Activated CD8-positive, alpha-beta T cell treated with anti-CD3 and anti-CD28 coated beads, Interleukin-2, amount 10 ng/mL, durations not matched to agents 7 days and 5 days (primary cell): Measurements from ENCODE around the gene CDC34. TPM values are rescaled to one million over a fixed set of nuclear protein-coding genes. Genes with fewer than 3 reads are reported as not detected.
"Not testable (repeated sequence)": the region's sequence is repeated elsewhere in the genome, so short reads cannot be mapped to it uniquely, and the experiment has no call there.

ENCODE experiments used
- ATAC-seq: fragments of 150-1000 bp; cut with Tn5 transposase; one replicate; pipeline ENCODE4 v1.10.0; 2021; ENCODE audit warnings: moderate library complexity
- CTCF ChIA-PET: fragments of 350-600 bp; sonication (Branson Sonifier 250); formaldehyde crosslinking; loops from one replicate; lab custom pipeline; 2021; ENCODE audit warnings: antibody characterized with exemption; lab: Charles Lee
- POLR2A ChIA-PET: fragments of 350-600 bp; sonication (Branson Sonifier 250); formaldehyde crosslinking; loops from one replicate; lab custom pipeline; 2021; ENCODE audit warnings: antibody characterized with exemption; lab: Charles Lee
- DNase-seq: peaks from one replicate; pipeline ENCODE4 v3.0.0-alpha.2; 2020
- H3K27ac Mint-ChIP-seq: one replicate; pipeline ENCODE4 v1.8.0; 2021; ENCODE audit warnings: mild to moderate bottlenecking, mixed read lengths
- H3K27me3 Mint-ChIP-seq: one replicate; pipeline ENCODE4 v1.8.0; 2021; ENCODE audit warnings: low read depth, mixed read lengths
- H3K36me3 Mint-ChIP-seq: one replicate; pipeline ENCODE4 v1.8.0; 2021; ENCODE audit warnings: low read depth, mixed read lengths
- H3K4me1 Mint-ChIP-seq: one replicate; pipeline ENCODE4 v1.8.0; 2021; ENCODE audit warnings: low read depth, mixed read lengths
- H3K4me3 Mint-ChIP-seq: one replicate; pipeline ENCODE4 v1.8.0; 2021; ENCODE audit warnings: mild to moderate bottlenecking, mixed read lengths
- H3K9me3 Mint-ChIP-seq: one replicate; pipeline ENCODE4 v1.8.0; 2022; ENCODE audit warnings: mixed read lengths; ENCODE audit not compliant: insufficient read depth
- total RNA-seq, 2 experiments: library from RNA; stranded (reverse); gene quantifications; one replicate each; pipeline ENCODE4 v1.2.3, GENCODE V29; 2021

CDC34 gene
- total RNA-seq, 2 experiments from 2014 or later: 49.0 to 53.0 TPM

DNA sequence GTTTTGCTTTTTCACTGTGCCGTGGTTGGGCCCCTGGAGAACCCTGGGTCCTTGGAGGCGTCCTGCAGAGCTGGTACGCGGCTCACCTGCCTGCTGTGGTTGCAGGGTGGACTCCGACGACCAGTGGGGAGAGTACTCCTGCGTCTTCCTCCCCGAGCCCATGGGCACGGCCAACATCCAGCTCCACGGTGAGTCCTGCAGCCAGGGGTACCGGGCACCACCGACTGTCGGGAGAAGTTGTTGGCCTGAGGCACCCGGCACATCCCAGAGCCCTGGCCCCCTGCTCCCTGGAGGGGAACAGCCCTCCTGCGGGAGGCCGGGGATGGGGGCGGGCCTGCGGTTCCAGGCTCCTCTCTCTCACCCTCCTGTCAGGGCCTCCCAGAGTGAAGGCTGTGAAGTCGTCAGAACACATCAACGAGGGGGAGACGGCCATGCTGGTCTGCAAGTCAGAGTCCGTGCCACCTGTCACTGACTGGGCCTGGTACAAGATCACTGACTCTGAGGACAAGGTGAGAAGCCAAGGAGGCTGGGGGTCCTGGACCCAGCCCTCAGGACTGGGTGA lies 48.8 kb downstream of the CDC34 start:
- ChIA-PET CTCF (no interaction called here), POLR2A (no interaction called here)
- ATAC-seq (no peak), DNase-seq (no peak)
- Mint-ChIP-seq H3K4me1 (peaks cover 21% of the 10 kb centered on the region), H3K27ac (no peak overlapping the region), H3K9me3 (no peaks in the 10 kb centered on the region), H3K36me3 (peaks cover 9% of the 10 kb centered on the region), H3K4me3 (no peak overlapping the region), H3K27me3 (no peaks in the 10 kb centered on the region)

DNA sequence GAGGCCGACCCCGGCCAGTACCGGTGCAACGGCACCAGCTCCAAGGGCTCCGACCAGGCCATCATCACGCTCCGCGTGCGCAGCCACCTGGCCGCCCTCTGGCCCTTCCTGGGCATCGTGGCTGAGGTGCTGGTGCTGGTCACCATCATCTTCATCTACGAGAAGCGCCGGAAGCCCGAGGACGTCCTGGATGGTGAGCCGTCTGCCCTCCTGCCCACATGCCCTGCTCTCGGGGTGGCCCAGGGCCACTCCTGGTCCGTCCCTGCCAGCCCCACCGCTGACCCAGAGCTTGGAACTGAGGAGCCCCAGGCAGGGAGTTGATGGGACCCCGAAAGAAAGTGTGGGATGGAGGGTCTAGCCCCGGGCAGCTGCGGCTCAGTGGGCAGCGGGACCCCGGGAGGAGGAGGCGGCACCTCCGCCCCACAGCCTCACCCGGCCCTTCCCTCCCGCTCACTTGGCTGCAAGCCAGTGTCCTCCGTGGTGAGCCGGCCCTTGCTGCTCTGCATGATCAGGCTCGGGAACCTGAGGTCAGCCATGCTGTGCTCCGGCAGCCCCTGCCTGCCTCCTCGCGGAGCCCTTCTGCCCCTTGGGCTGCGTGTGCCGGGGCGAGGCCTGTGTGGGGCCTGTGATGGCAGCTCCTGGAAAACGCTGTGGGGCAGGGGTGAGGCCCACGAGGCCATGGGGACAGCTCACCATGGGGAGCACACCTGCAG lies 50.0 kb downstream of the CDC34 start:
- Mint-ChIP-seq H3K4me3 (no peak overlapping the region), H3K27me3 (peaks cover 2% of the 10 kb centered on the region), H3K36me3 (peaks cover 9% of the 10 kb centered on the region), H3K27ac (no peak overlapping the region), H3K9me3 (no peaks in the 10 kb centered on the region), H3K4me1 (peaks cover 14% of the 10 kb centered on the region)
- ATAC-seq (no peak), DNase-seq (no peak)
- POLR2A ChIA-PET: no interaction called here
- CTCF ChIA-PET: no interaction called here

- no peak for DNase-seq
- no peak overlapping the region for H3K4me3 Mint-ChIP-seq
- peaks cover 9% of the 10 kb centered on the region for H3K36me3 Mint-ChIP-seq
- H3K9me3 Mint-ChIP-seq: no peaks in the 10 kb centered on the region
- peaks cover 6% of the 10 kb centered on the region for H3K4me1 Mint-ChIP-seq
- ChIA-PET POLR2A (no interaction called here), CTCF (no interaction called here)
- no peak overlapping the region for H3K27ac Mint-ChIP-seq
- ATAC-seq: no peak
- peaks cover 3% of the 10 kb centered on the region for H3K27me3 Mint-ChIP-seq
These were observed 51.1 kb downstream of the CDC34 start for GRCh38 chr19:582497-583197.

DNA sequence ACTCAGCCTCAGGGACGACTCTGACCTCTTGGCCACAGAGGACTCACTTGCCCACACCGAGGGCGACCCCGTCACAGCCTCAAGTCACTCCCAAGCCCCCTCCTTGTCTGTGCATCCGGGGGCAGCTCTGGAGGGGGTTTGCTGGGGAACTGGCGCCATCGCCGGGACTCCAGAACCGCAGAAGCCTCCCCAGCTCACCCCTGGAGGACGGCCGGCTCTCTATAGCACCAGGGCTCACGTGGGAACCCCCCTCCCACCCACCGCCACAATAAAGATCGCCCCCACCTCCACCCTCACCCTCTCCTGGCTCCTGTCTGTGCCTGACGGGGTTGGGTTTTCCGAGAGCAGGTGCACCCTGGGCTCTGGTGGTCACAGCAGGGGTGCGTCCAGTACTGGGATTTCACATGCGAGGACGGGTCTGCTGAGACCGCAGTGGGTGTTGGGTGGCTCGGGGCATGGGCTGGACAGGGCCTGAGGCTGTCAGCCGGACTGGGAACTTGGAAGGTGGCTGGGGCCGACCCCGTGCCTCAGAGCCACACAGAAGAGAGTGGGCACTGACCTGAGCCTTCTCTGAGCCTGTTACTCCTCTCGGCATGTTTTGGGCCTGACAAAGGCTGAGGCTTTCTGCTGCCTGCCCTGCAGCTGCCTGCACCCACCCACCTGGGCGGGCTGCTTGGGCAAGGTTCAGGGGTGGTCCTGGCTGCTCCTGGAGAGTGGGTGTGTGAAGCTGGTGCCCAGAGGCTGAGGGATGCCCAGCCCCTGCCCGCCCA lies 51.8 kb downstream of the CDC34 start:
- Mint-ChIP-seq H3K9me3 (no peaks in the 10 kb centered on the region), H3K36me3 (peaks cover 9% of the 10 kb centered on the region), H3K4me1 (peaks cover 4% of the 10 kb centered on the region), H3K27me3 (peaks cover 7% of the 10 kb centered on the region), H3K4me3 (no peak overlapping the region), H3K27ac (no peak overlapping the region)
- DNase-seq: no peak
- POLR2A ChIA-PET: no interaction called here
- CTCF ChIA-PET: interaction anchor here (0.7 to 1.9 kb wide), 9 partner anchors 9 to 78 kb away, joined by 3 to 12 read pairs (median 4); partner anchors contain the start of gene CDC34
- no peak for ATAC-seq

DNA sequence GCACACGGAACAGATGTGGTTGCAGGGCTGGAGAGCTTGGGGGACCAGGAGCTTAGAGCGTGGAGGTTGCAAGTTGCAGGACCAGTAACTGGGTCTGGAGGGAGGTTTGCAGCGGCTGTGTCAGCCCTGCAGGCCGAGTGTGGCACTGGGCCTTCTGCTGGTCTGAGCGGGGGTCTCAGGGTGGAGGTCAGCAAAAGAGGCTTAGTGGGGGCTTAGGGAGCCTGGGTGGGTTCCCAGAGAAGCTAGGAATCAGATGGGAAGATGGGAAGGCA lies 52.3 kb downstream of the CDC34 start:
- Mint-ChIP-seq H3K27me3 (peaks cover 11% of the 10 kb centered on the region), H3K9me3 (no peaks in the 10 kb centered on the region), H3K27ac (no peak overlapping the region), H3K36me3 (peaks cover 9% of the 10 kb centered on the region), H3K4me1 (peaks cover 4% of the 10 kb centered on the region), H3K4me3 (no peak overlapping the region)
- ATAC-seq (no peak), DNase-seq (no peak)
- ChIA-PET CTCF (interaction anchor here (0.7 to 1.9 kb wide), 12 partner anchors 9 to 77 kb away, joined by 3 to 12 read pairs (median 4); partner anchors contain the start of gene CDC34), POLR2A (interaction anchor here (0.7 kb wide), 1 partner anchor 150 kb away, joined by 3 read pairs; no protein-coding TSS in a partner anchor)

GRCh38 chr19:584240-585001 lies 52.9 kb downstream of the CDC34 start:
- POLR2A ChIA-PET: interaction anchor here (0.7 kb wide), 1 partner anchor 150 kb away, joined by 3 read pairs; no protein-coding TSS in a partner anchor
- peaks cover 4% of the 10 kb centered on the region for H3K4me1 Mint-ChIP-seq
- ATAC-seq: peak; percentile 67
- no peak overlapping the region for H3K4me3 Mint-ChIP-seq
- no peak overlapping the region for H3K27ac Mint-ChIP-seq
- peak; percentile 69 for DNase-seq
- CTCF ChIA-PET: interaction anchor here (0.7 to 1.9 kb wide), 11 partner anchors 10 to 78 kb away, joined by 3 to 12 read pairs (median 4); partner anchors contain the start of gene CDC34
- H3K9me3 Mint-ChIP-seq: no peaks in the 10 kb centered on the region
- H3K27me3 Mint-ChIP-seq: peaks cover 13% of the 10 kb centered on the region
- peaks cover 9% of the 10 kb centered on the region for H3K36me3 Mint-ChIP-seq

- CTCF ChIA-PET: interaction anchor here (1.2 to 1.9 kb wide), 6 partner anchors 9 to 79 kb away, joined by 4 to 12 read pairs (median 6); no protein-coding TSS in a partner anchor
- POLR2A ChIA-PET, H3K4me3 Mint-ChIP-seq, DNase-seq, H3K9me3 Mint-ChIP-seq, H3K36me3 Mint-ChIP-seq, ATAC-seq, H3K27ac Mint-ChIP-seq, H3K4me1 Mint-ChIP-seq: not testable (repeated sequence)
- H3K27me3 Mint-ChIP-seq: peaks cover 13% of the 10 kb centered on the region
These were observed 53.6 kb downstream of the CDC34 start for GRCh38 chr19:585146-585545.

GRCh38 chr19:585551-586110 lies 54.1 kb downstream of the CDC34 start:
- H3K27me3 Mint-ChIP-seq: peaks cover 13% of the 10 kb centered on the region
- H3K9me3 Mint-ChIP-seq: no peaks in the 10 kb centered on the region
- no peak overlapping the region for H3K4me3 Mint-ChIP-seq
- H3K4me1 Mint-ChIP-seq: peaks cover 4% of the 10 kb centered on the region
- ChIA-PET POLR2A (no interaction called here), CTCF (interaction anchor here (1.9 kb wide), 1 partner anchor 11 kb away, joined by 12 read pairs; no protein-coding TSS in a partner anchor)
- no peak overlapping the region for H3K27ac Mint-ChIP-seq
- DNase-seq (no peak), ATAC-seq (no peak)
- peaks cover 9% of the 10 kb centered on the region for H3K36me3 Mint-ChIP-seq

GRCh38 chr19:588093-588740 lies 56.7 kb downstream of the CDC34 start:
- CTCF ChIA-PET: no interaction called here
- Mint-ChIP-seq H3K4me3 (no peak overlapping the region), H3K36me3 (peaks cover 3% of the 10 kb centered on the region)

DNA sequence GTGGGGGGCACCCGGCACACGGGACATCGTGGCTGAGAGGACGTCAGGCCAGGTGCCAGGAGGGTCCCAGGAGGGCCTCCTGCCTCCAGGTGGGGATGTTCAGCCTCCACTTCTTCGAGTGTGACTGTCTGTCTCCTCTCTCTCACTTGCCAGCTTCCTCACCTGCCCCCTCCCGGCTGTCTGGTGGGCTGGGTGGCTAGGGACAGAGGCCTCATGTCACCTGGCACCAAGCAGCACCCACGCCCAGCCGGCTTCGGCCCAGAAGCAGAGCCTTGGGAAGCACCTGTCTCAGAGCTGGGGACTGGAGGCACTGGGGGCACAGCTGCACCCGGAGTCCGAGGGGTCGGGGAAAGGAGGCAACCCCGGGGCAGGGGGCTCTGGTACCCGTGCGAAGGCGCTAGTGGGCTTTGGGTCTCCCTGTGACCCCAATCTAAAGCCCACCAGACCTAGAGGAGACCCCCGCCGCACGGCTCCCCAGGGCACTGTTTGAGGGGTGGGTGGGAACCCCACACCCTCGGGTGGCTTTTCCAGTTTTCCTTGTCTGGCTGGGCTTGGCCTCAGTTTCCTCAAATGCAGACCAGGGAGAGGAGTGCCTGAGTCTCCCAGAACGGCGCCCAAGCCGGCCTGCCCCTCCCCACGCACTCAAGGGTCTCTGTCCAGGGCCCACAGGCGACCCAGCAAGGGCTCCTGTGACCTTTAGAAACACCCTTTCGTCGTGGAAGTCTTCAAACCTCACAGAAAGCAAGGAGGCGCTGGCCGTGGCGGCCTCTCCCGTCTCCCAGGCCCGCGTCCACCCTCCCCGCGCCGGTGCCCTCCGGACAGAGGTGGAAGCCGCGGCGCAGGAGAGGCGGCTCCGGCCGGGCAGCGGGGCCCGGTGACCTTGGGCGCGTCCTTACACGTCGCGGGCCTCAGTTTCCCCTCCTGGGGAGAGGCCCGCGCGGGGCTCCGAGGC lies 57.5 kb downstream of the CDC34 start:
- ATAC-seq: no peak
- H3K9me3 Mint-ChIP-seq: no peaks in the 10 kb centered on the region
- H3K36me3 Mint-ChIP-seq: no peaks in the 10 kb centered on the region
- H3K4me3 Mint-ChIP-seq: no peak overlapping the region
- no peak overlapping the region for H3K27ac Mint-ChIP-seq
- CTCF ChIA-PET: no interaction called here
- peaks cover 3% of the 10 kb centered on the region for H3K4me1 Mint-ChIP-seq
- POLR2A ChIA-PET: no interaction called here
- peaks cover 22% of the 10 kb centered on the region for H3K27me3 Mint-ChIP-seq
- DNase-seq: no peak

More at GRCh38 chr19:588093-588740, 56.7 kb downstream of the CDC34 start:
- H3K27me3 Mint-ChIP-seq: peaks cover 22% of the 10 kb centered on the region
- peaks cover 6% of the 10 kb centered on the region for H3K4me1 Mint-ChIP-seq
- ATAC-seq (peak; percentile 52), DNase-seq (peak; percentile 73)
- POLR2A ChIA-PET: no interaction called here
- H3K27ac Mint-ChIP-seq: no peak overlapping the region
- no peaks in the 10 kb centered on the region for H3K9me3 Mint-ChIP-seq
